ENCODE measurements around the gene SAMD4B. TPM values are rescaled to one million over a fixed set of nuclear protein-coding genes. Genes with fewer than 3 reads are reported as not detected.

Gene SAMD4B
- total and polyA plus RNA-seq, 2 of the 8 experiments (the other 6 are each of a cell fraction or from before 2014, with no cell fraction given) = 137 to 158 TPM

DNA sequence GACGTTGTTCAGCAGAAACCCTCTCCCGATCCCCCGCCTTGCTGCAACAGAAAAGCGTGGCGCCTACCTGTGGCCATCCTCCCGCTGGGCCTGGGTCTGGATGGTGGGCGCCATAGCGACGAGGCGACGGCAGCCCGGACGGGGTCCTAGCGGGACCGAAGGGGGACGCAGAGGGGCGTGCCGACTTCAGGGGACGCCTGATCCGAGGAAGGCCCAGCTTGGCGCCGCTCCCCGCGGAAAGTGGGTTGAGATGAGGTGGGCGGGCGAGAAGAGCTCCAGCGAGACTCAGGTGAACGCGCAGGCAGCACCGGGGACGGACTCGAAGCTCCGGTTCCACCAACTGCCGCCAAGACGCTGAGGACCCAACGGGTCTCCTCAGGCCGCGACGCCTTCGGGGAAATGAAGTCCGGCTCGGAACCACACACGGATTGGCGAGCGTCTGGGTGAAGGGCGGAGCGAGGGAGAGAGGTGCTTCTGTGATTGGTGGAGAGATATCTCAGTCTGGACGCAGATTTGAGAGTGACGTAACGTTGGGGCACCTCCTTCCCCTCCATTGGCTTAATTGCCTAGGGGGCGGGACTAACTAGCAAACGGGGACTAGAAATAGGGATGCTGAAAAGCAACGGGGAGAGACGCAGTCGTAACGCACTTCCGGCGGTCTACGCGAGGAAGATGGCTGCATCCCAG lies 48.7 kb downstream of the SAMD4B start, which contains the start of the genes MED29 and PAF1 (continued):
- TF ChIP-seq, protein P1, sequence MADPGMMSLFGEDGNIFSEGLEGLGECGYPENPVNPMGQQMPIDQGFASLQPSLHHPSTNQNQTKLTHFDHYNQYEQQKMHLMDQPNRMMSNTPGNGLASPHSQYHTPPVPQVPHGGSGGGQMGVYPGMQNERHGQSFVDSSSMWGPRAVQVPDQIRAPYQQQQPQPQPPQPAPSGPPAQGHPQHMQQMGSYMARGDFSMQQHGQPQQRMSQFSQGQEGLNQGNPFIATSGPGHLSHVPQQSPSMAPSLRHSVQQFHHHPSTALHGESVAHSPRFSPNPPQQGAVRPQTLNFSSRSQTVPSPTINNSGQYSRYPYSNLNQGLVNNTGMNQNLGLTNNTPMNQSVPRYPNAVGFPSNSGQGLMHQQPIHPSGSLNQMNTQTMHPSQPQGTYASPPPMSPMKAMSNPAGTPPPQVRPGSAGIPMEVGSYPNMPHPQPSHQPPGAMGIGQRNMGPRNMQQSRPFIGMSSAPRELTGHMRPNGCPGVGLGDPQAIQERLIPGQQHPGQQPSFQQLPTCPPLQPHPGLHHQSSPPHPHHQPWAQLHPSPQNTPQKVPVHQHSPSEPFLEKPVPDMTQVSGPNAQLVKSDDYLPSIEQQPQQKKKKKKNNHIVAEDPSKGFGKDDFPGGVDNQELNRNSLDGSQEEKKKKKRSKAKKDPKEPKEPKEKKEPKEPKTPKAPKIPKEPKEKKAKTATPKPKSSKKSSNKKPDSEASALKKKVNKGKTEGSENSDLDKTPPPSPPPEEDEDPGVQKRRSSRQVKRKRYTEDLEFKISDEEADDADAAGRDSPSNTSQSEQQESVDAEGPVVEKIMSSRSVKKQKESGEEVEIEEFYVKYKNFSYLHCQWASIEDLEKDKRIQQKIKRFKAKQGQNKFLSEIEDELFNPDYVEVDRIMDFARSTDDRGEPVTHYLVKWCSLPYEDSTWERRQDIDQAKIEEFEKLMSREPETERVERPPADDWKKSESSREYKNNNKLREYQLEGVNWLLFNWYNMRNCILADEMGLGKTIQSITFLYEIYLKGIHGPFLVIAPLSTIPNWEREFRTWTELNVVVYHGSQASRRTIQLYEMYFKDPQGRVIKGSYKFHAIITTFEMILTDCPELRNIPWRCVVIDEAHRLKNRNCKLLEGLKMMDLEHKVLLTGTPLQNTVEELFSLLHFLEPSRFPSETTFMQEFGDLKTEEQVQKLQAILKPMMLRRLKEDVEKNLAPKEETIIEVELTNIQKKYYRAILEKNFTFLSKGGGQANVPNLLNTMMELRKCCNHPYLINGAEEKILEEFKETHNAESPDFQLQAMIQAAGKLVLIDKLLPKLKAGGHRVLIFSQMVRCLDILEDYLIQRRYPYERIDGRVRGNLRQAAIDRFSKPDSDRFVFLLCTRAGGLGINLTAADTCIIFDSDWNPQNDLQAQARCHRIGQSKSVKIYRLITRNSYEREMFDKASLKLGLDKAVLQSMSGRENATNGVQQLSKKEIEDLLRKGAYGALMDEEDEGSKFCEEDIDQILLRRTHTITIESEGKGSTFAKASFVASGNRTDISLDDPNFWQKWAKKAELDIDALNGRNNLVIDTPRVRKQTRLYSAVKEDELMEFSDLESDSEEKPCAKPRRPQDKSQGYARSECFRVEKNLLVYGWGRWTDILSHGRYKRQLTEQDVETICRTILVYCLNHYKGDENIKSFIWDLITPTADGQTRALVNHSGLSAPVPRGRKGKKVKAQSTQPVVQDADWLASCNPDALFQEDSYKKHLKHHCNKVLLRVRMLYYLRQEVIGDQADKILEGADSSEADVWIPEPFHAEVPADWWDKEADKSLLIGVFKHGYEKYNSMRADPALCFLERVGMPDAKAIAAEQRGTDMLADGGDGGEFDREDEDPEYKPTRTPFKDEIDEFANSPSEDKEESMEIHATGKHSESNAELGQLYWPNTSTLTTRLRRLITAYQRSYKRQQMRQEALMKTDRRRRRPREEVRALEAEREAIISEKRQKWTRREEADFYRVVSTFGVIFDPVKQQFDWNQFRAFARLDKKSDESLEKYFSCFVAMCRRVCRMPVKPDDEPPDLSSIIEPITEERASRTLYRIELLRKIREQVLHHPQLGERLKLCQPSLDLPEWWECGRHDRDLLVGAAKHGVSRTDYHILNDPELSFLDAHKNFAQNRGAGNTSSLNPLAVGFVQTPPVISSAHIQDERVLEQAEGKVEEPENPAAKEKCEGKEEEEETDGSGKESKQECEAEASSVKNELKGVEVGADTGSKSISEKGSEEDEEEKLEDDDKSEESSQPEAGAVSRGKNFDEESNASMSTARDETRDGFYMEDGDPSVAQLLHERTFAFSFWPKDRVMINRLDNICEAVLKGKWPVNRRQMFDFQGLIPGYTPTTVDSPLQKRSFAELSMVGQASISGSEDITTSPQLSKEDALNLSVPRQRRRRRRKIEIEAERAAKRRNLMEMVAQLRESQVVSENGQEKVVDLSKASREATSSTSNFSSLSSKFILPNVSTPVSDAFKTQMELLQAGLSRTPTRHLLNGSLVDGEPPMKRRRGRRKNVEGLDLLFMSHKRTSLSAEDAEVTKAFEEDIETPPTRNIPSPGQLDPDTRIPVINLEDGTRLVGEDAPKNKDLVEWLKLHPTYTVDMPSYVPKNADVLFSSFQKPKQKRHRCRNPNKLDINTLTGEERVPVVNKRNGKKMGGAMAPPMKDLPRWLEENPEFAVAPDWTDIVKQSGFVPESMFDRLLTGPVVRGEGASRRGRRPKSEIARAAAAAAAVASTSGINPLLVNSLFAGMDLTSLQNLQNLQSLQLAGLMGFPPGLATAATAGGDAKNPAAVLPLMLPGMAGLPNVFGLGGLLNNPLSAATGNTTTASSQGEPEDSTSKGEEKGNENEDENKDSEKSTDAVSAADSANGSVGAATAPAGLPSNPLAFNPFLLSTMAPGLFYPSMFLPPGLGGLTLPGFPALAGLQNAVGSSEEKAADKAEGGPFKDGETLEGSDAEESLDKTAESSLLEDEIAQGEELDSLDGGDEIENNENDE (IDR thresholded peaks at IDR 0.05; ENCODE audit: insufficient replicate concordance, low read length) = no peak
- TF ChIP-seq, protein P2, sequence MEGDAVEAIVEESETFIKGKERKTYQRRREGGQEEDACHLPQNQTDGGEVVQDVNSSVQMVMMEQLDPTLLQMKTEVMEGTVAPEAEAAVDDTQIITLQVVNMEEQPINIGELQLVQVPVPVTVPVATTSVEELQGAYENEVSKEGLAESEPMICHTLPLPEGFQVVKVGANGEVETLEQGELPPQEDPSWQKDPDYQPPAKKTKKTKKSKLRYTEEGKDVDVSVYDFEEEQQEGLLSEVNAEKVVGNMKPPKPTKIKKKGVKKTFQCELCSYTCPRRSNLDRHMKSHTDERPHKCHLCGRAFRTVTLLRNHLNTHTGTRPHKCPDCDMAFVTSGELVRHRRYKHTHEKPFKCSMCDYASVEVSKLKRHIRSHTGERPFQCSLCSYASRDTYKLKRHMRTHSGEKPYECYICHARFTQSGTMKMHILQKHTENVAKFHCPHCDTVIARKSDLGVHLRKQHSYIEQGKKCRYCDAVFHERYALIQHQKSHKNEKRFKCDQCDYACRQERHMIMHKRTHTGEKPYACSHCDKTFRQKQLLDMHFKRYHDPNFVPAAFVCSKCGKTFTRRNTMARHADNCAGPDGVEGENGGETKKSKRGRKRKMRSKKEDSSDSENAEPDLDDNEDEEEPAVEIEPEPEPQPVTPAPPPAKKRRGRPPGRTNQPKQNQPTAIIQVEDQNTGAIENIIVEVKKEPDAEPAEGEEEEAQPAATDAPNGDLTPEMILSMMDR (IDR thresholded peaks at IDR 0.05; ENCODE audit: control extremely low read depth in 1 of 3, insufficient read depth in 1 of 3, low read depth in 1 of 3, low read length in 3 of 3) = peak in 1 of 3 experiments; percentile 22; a peak in 2 of 4 replicates
- no peak for TF ChIP-seq RXRA (IDR thresholded peaks at IDR 0.05; ENCODE audit: insufficient read depth, low read depth, low read length)
- TF ChIP-seq, protein P3, sequence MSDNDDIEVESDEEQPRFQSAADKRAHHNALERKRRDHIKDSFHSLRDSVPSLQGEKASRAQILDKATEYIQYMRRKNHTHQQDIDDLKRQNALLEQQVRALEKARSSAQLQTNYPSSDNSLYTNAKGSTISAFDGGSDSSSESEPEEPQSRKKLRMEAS (IDR thresholded peaks at IDR 0.05) = peak; percentile 80
- TF ChIP-seq GTF2F1 (IDR thresholded peaks at IDR 0.05; ENCODE audit: borderline replicate concordance, low read depth, low read length) = peak; percentile 49
- TF ChIP-seq JUN (IDR thresholded peaks at IDR 0.05; ENCODE audit: low read depth, low read length) = peak; percentile 7; the same call in 1 of the 2 replicates
- TF ChIP-seq MAFK (IDR thresholded peaks at IDR 0.05; ENCODE audit: low read depth, low read length) = no peak

Data from H1 (cell line).